ENCODE results near the gene COA1.

The COA1 gene

GRCh38 chr7:43647339-43647672 is 82.0 kb downstream of the COA1 start:
- Histone ChIP-seq H3K4me3 (ENCODE audit: low read length) (peak overlapping the region; percentile 73), H3K9ac (ENCODE audit: low read length) (peak overlapping the region; percentile 87), H3K9me3 (ENCODE audit: control insufficient read depth, low read length) (no peaks in the 10 kb centered on the region), H3K27me3 (replicated peaks; ENCODE audit: control insufficient read depth, insufficient read depth, low read length) (no peaks in the 10 kb centered on the region), H3K4me1 (ENCODE audit: control insufficient read depth, insufficient read depth, low read length) (peaks cover 54% of the 10 kb centered on the region), H3K36me3 (ENCODE audit: control insufficient read depth, insufficient read depth, low read length, severe bottlenecking) (peaks cover 25% of the 10 kb centered on the region)
- peak; percentile 73 for DNase-seq (ENCODE audit: low read depth)

GRCh38 chr7:43646603-43647338 is 82.6 kb downstream of the COA1 start:
- H3K4me1 ChIP-seq (ENCODE audit: control insufficient read depth, insufficient read depth, low read length), result peaks cover 54% of the 10 kb centered on the region
- peak overlapping the region; percentile 73 for H3K4me3 ChIP-seq (ENCODE audit: low read length)
- peak overlapping the region; percentile 87 for H3K9ac ChIP-seq (ENCODE audit: low read length)
- peak; percentile 37 for DNase-seq (ENCODE audit: low read depth)
- H3K36me3 ChIP-seq (ENCODE audit: control insufficient read depth, insufficient read depth, low read length, severe bottlenecking), result peaks cover 25% of the 10 kb centered on the region
- H3K27me3 ChIP-seq (replicated peaks; ENCODE audit: control insufficient read depth, insufficient read depth, low read length), result no peaks in the 10 kb centered on the region
- H3K9me3 ChIP-seq (ENCODE audit: control insufficient read depth, low read length), result no peaks in the 10 kb centered on the region

- no peaks in the 10 kb centered on the region for H3K27me3 ChIP-seq (replicated peaks; ENCODE audit: control insufficient read depth, insufficient read depth, low read length)
- DNase-seq (ENCODE audit: low read depth), result no peak
- H3K36me3 ChIP-seq (ENCODE audit: control insufficient read depth, insufficient read depth, low read length, severe bottlenecking), result peaks cover 29% of the 10 kb centered on the region
- no peaks in the 10 kb centered on the region for H3K9me3 ChIP-seq (ENCODE audit: control insufficient read depth, low read length)
- peak overlapping the region; percentile 87 for H3K9ac ChIP-seq (ENCODE audit: low read length)
- peaks cover 50% of the 10 kb centered on the region for H3K4me1 ChIP-seq (ENCODE audit: control insufficient read depth, insufficient read depth, low read length)
- peak overlapping the region; percentile 73 for H3K4me3 ChIP-seq (ENCODE audit: low read length)
Observed at GRCh38 chr7:43645699-43646226, 83.6 kb downstream of the COA1 start.

GRCh38 chr7:43643846-43644245 is 85.5 kb downstream of the COA1 start:
- H3K9ac ChIP-seq (ENCODE audit: low read length), result no peak overlapping the region
- no peak overlapping the region for H3K4me3 ChIP-seq (ENCODE audit: low read length)
- H3K9me3 ChIP-seq (ENCODE audit: control insufficient read depth, low read length), result no peaks in the 10 kb centered on the region
- peaks cover 47% of the 10 kb centered on the region for H3K4me1 ChIP-seq (ENCODE audit: control insufficient read depth, insufficient read depth, low read length)
- no peak for DNase-seq (ENCODE audit: low read depth)
- peaks cover 40% of the 10 kb centered on the region for H3K36me3 ChIP-seq (ENCODE audit: control insufficient read depth, insufficient read depth, low read length, severe bottlenecking)
- no peaks in the 10 kb centered on the region for H3K27me3 ChIP-seq (replicated peaks; ENCODE audit: control insufficient read depth, insufficient read depth, low read length)

GRCh38 chr7:43642897-43643630 is 86.3 kb downstream of the COA1 start:
- H3K27me3 ChIP-seq (replicated peaks; ENCODE audit: control insufficient read depth, insufficient read depth, low read length), result no peaks in the 10 kb centered on the region
- no peaks in the 10 kb centered on the region for H3K9me3 ChIP-seq (ENCODE audit: control insufficient read depth, low read length)
- H3K36me3 ChIP-seq (ENCODE audit: control insufficient read depth, insufficient read depth, low read length, severe bottlenecking), result peaks cover 43% of the 10 kb centered on the region
- H3K4me1 ChIP-seq (ENCODE audit: control insufficient read depth, insufficient read depth, low read length), result peaks cover 42% of the 10 kb centered on the region
- no peak overlapping the region for H3K4me3 ChIP-seq (ENCODE audit: low read length)
- no peak overlapping the region for H3K9ac ChIP-seq (ENCODE audit: low read length)
- DNase-seq (ENCODE audit: low read depth), result no peak

- Histone ChIP-seq H3K4me1 (ENCODE audit: control insufficient read depth, insufficient read depth, low read length) (peaks cover 24% of the 10 kb centered on the region), H3K4me3 (ENCODE audit: low read length) (no peak overlapping the region), H3K9ac (ENCODE audit: low read length) (peak overlapping the region; percentile 35), H3K36me3 (ENCODE audit: control insufficient read depth, insufficient read depth, low read length, severe bottlenecking) (peaks cover 64% of the 10 kb centered on the region), H3K27me3 (replicated peaks; ENCODE audit: control insufficient read depth, insufficient read depth, low read length) (no peaks in the 10 kb centered on the region), H3K9me3 (ENCODE audit: control insufficient read depth, low read length) (no peaks in the 10 kb centered on the region)
- no peak for DNase-seq (ENCODE audit: low read depth)
Observed at GRCh38 chr7:43640679-43641078, 88.6 kb downstream of the COA1 start.

- Histone ChIP-seq H3K4me1 (ENCODE audit: control insufficient read depth, insufficient read depth, low read length) (peaks cover 24% of the 10 kb centered on the region), H3K36me3 (ENCODE audit: control insufficient read depth, insufficient read depth, low read length, severe bottlenecking) (peaks cover 65% of the 10 kb centered on the region), H3K27me3 (replicated peaks; ENCODE audit: control insufficient read depth, insufficient read depth, low read length) (no peaks in the 10 kb centered on the region), H3K4me3 (ENCODE audit: low read length) (no peak overlapping the region), H3K9me3 (ENCODE audit: control insufficient read depth, low read length) (no peaks in the 10 kb centered on the region), H3K9ac (ENCODE audit: low read length) (peak overlapping the region; percentile 35)
- DNase-seq (ENCODE audit: low read depth), result peak; percentile 86
Observed at GRCh38 chr7:43639858-43640491, 89.3 kb downstream of the COA1 start.

- H3K4me1 ChIP-seq (ENCODE audit: control insufficient read depth, insufficient read depth, low read length), result peaks cover 24% of the 10 kb centered on the region
- H3K4me3 ChIP-seq (ENCODE audit: low read length), result no peak overlapping the region
- H3K9ac ChIP-seq (ENCODE audit: low read length), result no peak overlapping the region
- H3K27me3 ChIP-seq (replicated peaks; ENCODE audit: control insufficient read depth, insufficient read depth, low read length), result no peaks in the 10 kb centered on the region
- H3K36me3 ChIP-seq (ENCODE audit: control insufficient read depth, insufficient read depth, low read length, severe bottlenecking), result peaks cover 74% of the 10 kb centered on the region
- DNase-seq (ENCODE audit: low read depth), result no peak
- no peaks in the 10 kb centered on the region for H3K9me3 ChIP-seq (ENCODE audit: control insufficient read depth, low read length)
Observed at GRCh38 chr7:43637114-43637806, 92.1 kb downstream of the COA1 start.

GRCh38 chr7:43636093-43636492 is 93.2 kb downstream of the COA1 start:
- Histone ChIP-seq H3K4me1 (ENCODE audit: control insufficient read depth, insufficient read depth, low read length) (peaks cover 24% of the 10 kb centered on the region), H3K36me3 (ENCODE audit: control insufficient read depth, insufficient read depth, low read length, severe bottlenecking) (peaks cover 83% of the 10 kb centered on the region), H3K9ac (ENCODE audit: low read length) (no peak overlapping the region), H3K4me3 (ENCODE audit: low read length) (no peak overlapping the region), H3K9me3 (ENCODE audit: control insufficient read depth, low read length) (no peaks in the 10 kb centered on the region), H3K27me3 (replicated peaks; ENCODE audit: control insufficient read depth, insufficient read depth, low read length) (no peaks in the 10 kb centered on the region)
- DNase-seq (ENCODE audit: low read depth), result peak; percentile 65

GRCh38 chr7:43634384-43634783 is 94.9 kb downstream of the COA1 start:
- H3K4me1 ChIP-seq (ENCODE audit: control insufficient read depth, insufficient read depth, low read length), result peaks cover 7% of the 10 kb centered on the region
- peaks cover 81% of the 10 kb centered on the region for H3K36me3 ChIP-seq (ENCODE audit: control insufficient read depth, insufficient read depth, low read length, severe bottlenecking)
- H3K9ac ChIP-seq (ENCODE audit: low read length), result no peak overlapping the region
- no peak overlapping the region for H3K4me3 ChIP-seq (ENCODE audit: low read length)
- no peaks in the 10 kb centered on the region for H3K27me3 ChIP-seq (replicated peaks; ENCODE audit: control insufficient read depth, insufficient read depth, low read length)
- no peaks in the 10 kb centered on the region for H3K9me3 ChIP-seq (ENCODE audit: control insufficient read depth, low read length)
- DNase-seq (ENCODE audit: low read depth), result no peak

GRCh38 chr7:43632746-43633145 is 96.6 kb downstream of the COA1 start:
- H3K9me3 ChIP-seq (ENCODE audit: control insufficient read depth, low read length), result no peaks in the 10 kb centered on the region
- peaks cover under 1% of the 10 kb centered on the region for H3K4me1 ChIP-seq (ENCODE audit: control insufficient read depth, insufficient read depth, low read length)
- H3K9ac ChIP-seq (ENCODE audit: low read length), result no peak overlapping the region
- H3K36me3 ChIP-seq (ENCODE audit: control insufficient read depth, insufficient read depth, low read length, severe bottlenecking), result peaks cover 80% of the 10 kb centered on the region
- no peak for DNase-seq (ENCODE audit: low read depth)
- H3K27me3 ChIP-seq (replicated peaks; ENCODE audit: control insufficient read depth, insufficient read depth, low read length), result no peaks in the 10 kb centered on the region
- no peak overlapping the region for H3K4me3 ChIP-seq (ENCODE audit: low read length)
